Limb (tissue), 2 donors: ENCODE measurements around the gene PHEX.

ENCODE experiments used
- DNase-seq, 2 donors: peaks; one replicate each; pipeline ENCODE4 v3.0.0-alpha.2; 2016; ENCODE audit errors: extremely low spot score in 2 of 2

Gene PHEX

GRCh38 chrX:22040184-22040583, 8.1 kb downstream of the PHEX start:
- DNase-seq, result no peak

- DNase-seq, result peak in 1 of 2 donors; percentile 36
Measured at GRCh38 chrX:22041907-22042530, 9.9 kb downstream of the PHEX start.

- DNase-seq, result no peak
Measured at GRCh38 chrX:22043872-22044271, 11.7 kb downstream of the PHEX start.

- DNase-seq, result peak in 1 of 2 donors; percentile 24
Measured at GRCh38 chrX:22047468-22047867, 15.3 kb downstream of the PHEX start.

- no peak for DNase-seq
Measured at GRCh38 chrX:22053481-22053880, 21.4 kb downstream of the PHEX start.

- DNase-seq, result no peak
Measured at GRCh38 chrX:22056235-22056634, 24.1 kb downstream of the PHEX start.

- DNase-seq, result no peak
Measured at GRCh38 chrX:22057667-22058066, 25.5 kb downstream of the PHEX start.

- DNase-seq, result no peak
Measured at GRCh38 chrX:22059775-22060174, 27.6 kb downstream of the PHEX start.

GRCh38 chrX:22060415-22061280, 28.5 kb downstream of the PHEX start:
- no peak for DNase-seq

- DNase-seq, result no peak
Measured at GRCh38 chrX:22063284-22063683, 31.2 kb downstream of the PHEX start.

GRCh38 chrX:22069586-22069985, 37.5 kb downstream of the PHEX start:
- no peak for DNase-seq

- DNase-seq, result no peak
Measured at GRCh38 chrX:22073928-22074327, 41.8 kb downstream of the PHEX start.

GRCh38 chrX:22078117-22078516, 46.0 kb downstream of the PHEX start:
- DNase-seq, result no peak

- DNase-seq, result no peak
Measured at GRCh38 chrX:22081475-22082092, 49.5 kb downstream of the PHEX start.

GRCh38 chrX:22086003-22086402, 53.9 kb downstream of the PHEX start:
- no peak for DNase-seq

- no peak for DNase-seq
Measured at GRCh38 chrX:22087011-22087557, 55.0 kb downstream of the PHEX start.

GRCh38 chrX:22088326-22088725, 56.2 kb downstream of the PHEX start:
- DNase-seq, result no peak

- DNase-seq, result no peak
Measured at GRCh38 chrX:22090181-22090580, 58.1 kb downstream of the PHEX start.

- no peak for DNase-seq
Measured at GRCh38 chrX:22093550-22093949, 61.4 kb downstream of the PHEX start.

GRCh38 chrX:22095286-22095685, 63.2 kb downstream of the PHEX start:
- DNase-seq, result no peak

GRCh38 chrX:22095856-22096255, 63.7 kb downstream of the PHEX start:
- no peak for DNase-seq

- DNase-seq, result peak in 1 of 2 donors; percentile 25
Measured at GRCh38 chrX:22097012-22097694, 65.0 kb downstream of the PHEX start.
